Measurements from ENCODE around the gene APPBP2. TPM values are rescaled to one million over a fixed set of nuclear protein-coding genes. Genes with fewer than 3 reads are reported as not detected.

The APPBP2 gene
- total RNA-seq, 1 experiment from 2014 or later, result 44.9 TPM

DNA sequence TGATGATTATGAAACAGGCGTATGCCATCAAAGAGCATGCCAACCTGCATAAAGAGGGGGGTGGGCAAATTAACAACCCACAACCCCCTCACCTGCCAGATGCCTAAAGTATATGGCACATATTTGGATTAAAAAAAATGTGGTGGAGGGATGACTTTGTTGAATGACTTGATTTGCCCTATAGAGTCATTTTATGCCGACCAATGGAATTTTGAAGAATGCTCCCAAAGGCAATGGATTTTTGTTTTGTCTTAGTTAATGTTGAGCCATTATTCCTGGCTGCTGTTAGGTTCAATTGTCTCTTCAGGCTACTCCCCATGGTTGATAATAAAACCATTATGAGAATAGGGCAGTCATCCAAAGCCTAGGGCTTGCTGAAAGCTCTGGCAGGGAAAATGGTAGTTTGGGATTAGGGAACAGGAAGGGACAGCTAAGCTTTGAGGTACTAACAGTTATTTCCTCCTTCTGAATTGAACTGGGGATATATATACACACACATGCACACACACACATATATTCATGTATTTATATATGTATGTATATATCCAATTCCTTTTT, 109.6 kb downstream of the APPBP2 start:
- intact Hi-C loops (cut with micrococcal nuclease; ENCODE audit: unreplicated experiment), result no loop called here
- no TSS peak for BruUV-seq (replicated peaks)
- Histone ChIP-seq H3K36me3 (ENCODE audit: insufficient read depth, low read length, poor library complexity, severe bottlenecking) (no peaks in the 10 kb centered on the region), H3K4me3 (ENCODE audit: low read depth, low read length, poor library complexity, severe bottlenecking) (no peak overlapping the region), H3K9me3 (ENCODE audit: low read depth, low read length, poor library complexity, severe bottlenecking) (no peaks in the 10 kb centered on the region), H3K27ac (ENCODE audit: low read depth, low read length, poor library complexity, severe bottlenecking) (no peak overlapping the region), H3K27me3 (replicated peaks; ENCODE audit: insufficient read depth, low read depth, low read length, poor library complexity) (no peaks in the 10 kb centered on the region), H3K4me1 (ENCODE audit: insufficient read depth, low read length, poor library complexity, severe bottlenecking) (no peaks in the 10 kb centered on the region)
- DNase-seq (ENCODE audit: low spot score), result no peak
- ChIA-PET CTCF (no interaction called here), POLR2A (ENCODE audit: low non-redundant PET) (no interaction called here)
- TF ChIP-seq, protein P1, sequence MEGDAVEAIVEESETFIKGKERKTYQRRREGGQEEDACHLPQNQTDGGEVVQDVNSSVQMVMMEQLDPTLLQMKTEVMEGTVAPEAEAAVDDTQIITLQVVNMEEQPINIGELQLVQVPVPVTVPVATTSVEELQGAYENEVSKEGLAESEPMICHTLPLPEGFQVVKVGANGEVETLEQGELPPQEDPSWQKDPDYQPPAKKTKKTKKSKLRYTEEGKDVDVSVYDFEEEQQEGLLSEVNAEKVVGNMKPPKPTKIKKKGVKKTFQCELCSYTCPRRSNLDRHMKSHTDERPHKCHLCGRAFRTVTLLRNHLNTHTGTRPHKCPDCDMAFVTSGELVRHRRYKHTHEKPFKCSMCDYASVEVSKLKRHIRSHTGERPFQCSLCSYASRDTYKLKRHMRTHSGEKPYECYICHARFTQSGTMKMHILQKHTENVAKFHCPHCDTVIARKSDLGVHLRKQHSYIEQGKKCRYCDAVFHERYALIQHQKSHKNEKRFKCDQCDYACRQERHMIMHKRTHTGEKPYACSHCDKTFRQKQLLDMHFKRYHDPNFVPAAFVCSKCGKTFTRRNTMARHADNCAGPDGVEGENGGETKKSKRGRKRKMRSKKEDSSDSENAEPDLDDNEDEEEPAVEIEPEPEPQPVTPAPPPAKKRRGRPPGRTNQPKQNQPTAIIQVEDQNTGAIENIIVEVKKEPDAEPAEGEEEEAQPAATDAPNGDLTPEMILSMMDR (conservative IDR thresholded peaks at IDR 0.05; ENCODE audit: low read depth, low read length), result no peak
- no peak for TF ChIP-seq EZH2 (IDR thresholded peaks at IDR 0.05; ENCODE audit: borderline replicate concordance, low read depth, low read length, poor library complexity, severe bottlenecking)

DNA sequence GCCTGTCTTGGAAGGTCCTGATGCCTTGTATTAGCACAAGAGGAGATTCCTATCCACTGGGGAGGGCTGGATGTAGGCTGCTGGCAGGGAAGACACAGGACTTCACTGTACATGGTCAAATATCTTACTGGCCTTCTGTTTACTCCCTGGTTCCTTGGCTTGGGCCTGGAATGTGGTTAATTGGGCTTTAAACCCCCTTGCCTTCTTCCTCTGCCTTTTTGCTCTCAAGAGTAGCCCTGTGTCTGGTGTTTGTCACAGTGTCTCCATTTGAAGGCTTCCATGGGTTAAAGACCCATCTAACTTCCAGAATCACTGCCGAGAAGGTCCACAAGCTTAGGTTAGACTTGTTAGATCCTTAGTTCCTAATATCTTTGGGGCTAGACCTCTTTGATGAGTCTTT, 110.9 kb downstream of the APPBP2 start:
- no TSS peak for BruUV-seq (replicated peaks)
- ChIA-PET POLR2A (ENCODE audit: low non-redundant PET) (no interaction called here), CTCF (no interaction called here)
- TF ChIP-seq, protein P1 (conservative IDR thresholded peaks at IDR 0.05; ENCODE audit: low read depth, low read length), result no peak
- TF ChIP-seq EZH2 (IDR thresholded peaks at IDR 0.05; ENCODE audit: borderline replicate concordance, low read depth, low read length, poor library complexity, severe bottlenecking), result no peak
- no peaks in the 10 kb centered on the region for H3K36me3 ChIP-seq (ENCODE audit: insufficient read depth, low read length, poor library complexity, severe bottlenecking)
- no peaks in the 10 kb centered on the region for H3K9me3 ChIP-seq (ENCODE audit: low read depth, low read length, poor library complexity, severe bottlenecking)
- no peaks in the 10 kb centered on the region for H3K4me1 ChIP-seq (ENCODE audit: insufficient read depth, low read length, poor library complexity, severe bottlenecking)
- no peak overlapping the region for H3K4me3 ChIP-seq (ENCODE audit: low read depth, low read length, poor library complexity, severe bottlenecking)
- H3K27me3 ChIP-seq (replicated peaks; ENCODE audit: insufficient read depth, low read depth, low read length, poor library complexity), result no peaks in the 10 kb centered on the region
- no peak overlapping the region for H3K27ac ChIP-seq (ENCODE audit: low read depth, low read length, poor library complexity, severe bottlenecking)
- DNase-seq (ENCODE audit: low spot score), result no peak
- intact Hi-C loops (cut with micrococcal nuclease; ENCODE audit: unreplicated experiment), result no loop called here

DNA sequence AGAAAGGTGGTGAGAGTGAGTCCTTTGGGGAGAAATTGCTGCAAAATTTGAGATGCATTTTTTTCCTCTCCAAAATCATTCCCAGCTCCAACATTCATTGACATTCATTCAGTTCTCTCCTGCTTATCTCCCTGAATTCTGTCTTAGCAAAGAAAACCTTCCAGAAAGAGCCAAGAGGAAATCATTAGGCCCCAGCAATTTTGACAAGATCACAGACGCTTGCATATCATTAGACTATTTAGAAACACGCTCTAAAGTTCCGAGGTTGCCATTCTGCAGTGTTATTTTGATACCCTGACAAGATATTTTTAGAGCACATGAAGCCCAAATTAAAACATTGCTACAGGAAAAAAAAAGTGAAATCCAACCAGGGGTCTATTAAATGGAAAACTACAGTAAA, 113.3 kb downstream of the APPBP2 start:
- TF ChIP-seq EZH2 (IDR thresholded peaks at IDR 0.05; ENCODE audit: borderline replicate concordance, low read depth, low read length, poor library complexity, severe bottlenecking), result no peak
- TF ChIP-seq, protein P1 (conservative IDR thresholded peaks at IDR 0.05; ENCODE audit: low read depth, low read length), result no peak
- POLR2A ChIA-PET (ENCODE audit: low non-redundant PET), result interaction anchor here (0.6 kb wide), 1 partner anchor 255 kb away, joined by 4 read pairs; no protein-coding TSS in a partner anchor
- Histone ChIP-seq H3K4me3 (ENCODE audit: low read depth, low read length, poor library complexity, severe bottlenecking) (no peak overlapping the region), H3K27ac (ENCODE audit: low read depth, low read length, poor library complexity, severe bottlenecking) (no peak overlapping the region), H3K36me3 (ENCODE audit: insufficient read depth, low read length, poor library complexity, severe bottlenecking) (no peaks in the 10 kb centered on the region), H3K9me3 (ENCODE audit: low read depth, low read length, poor library complexity, severe bottlenecking) (no peaks in the 10 kb centered on the region), H3K27me3 (replicated peaks; ENCODE audit: insufficient read depth, low read depth, low read length, poor library complexity) (no peaks in the 10 kb centered on the region), H3K4me1 (ENCODE audit: insufficient read depth, low read length, poor library complexity, severe bottlenecking) (no peaks in the 10 kb centered on the region)
- no peak for DNase-seq (ENCODE audit: low spot score)
- BruUV-seq (replicated peaks), result no TSS peak
- intact Hi-C loops (cut with micrococcal nuclease; ENCODE audit: unreplicated experiment), result no loop called here
- CTCF ChIA-PET, result no interaction called here
